Measurements from ENCODE around the gene H1-8.
"Not testable (repeated sequence)": the region's sequence is repeated elsewhere in the genome, so short reads cannot be mapped to it uniquely, and the experiment has no call there.

Gene H1-8

DNA sequence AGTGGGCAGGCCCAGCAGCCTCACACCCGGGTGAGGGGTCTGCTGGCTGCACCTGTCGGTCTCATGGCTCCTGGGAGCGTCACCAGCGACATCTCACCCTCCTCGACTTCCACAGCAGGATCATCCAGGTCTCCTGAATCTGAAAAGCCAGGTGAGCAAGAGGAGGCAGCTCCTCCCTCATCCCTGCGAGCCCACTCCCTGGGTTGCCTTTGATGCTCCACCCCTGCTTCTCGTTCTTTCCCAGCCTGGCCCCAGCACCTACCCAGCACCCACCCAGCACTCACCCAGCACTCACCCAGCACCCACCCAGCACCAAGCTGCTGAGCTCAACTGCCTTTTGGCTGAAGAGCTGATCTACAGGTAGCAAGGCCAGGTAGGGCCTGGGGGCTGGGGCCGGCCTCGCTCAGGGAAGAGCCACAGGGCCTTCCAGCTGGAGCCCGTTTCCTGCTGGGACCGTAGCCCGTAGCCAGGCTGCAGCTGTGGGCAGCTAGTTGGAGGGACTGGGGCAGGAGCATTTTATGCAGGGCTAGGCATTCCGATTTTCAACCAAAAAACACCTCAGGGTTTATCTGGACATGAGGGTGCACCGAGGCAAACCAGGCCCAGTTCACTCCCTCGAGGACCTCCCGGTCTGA is at the start of gene H1-8:
TSS of gene H1-8 (plus strand) at position 20 of the 635 bp plus-strand sequence. CDS start at position 64, 44 bp downstream.
- no peak for DNase-seq

DNA sequence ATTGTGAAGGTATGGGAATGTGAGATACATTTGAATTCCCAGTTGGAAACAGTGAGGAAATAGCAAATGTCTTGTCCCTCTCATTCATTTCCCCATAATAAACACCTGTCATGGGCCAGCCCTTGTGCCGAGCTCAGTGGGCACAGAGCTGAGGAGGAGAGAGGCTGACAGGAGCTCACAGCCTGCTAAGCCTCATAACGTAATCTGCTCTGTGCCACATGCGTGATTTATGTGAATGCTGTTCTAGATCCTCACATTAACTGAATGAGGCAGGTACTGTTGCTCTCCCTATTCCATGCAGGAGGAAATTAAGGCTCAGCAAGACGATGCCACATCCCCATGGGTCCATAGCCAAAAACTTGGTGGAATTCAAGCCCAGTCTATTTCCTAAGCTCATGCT is 49.8 kb upstream of the H1-8 start:
- no peak for DNase-seq

GRCh38 chr3:129494499-129494898 is 48.5 kb upstream of the H1-8 start:
- not testable (repeated sequence) for DNase-seq

DNA sequence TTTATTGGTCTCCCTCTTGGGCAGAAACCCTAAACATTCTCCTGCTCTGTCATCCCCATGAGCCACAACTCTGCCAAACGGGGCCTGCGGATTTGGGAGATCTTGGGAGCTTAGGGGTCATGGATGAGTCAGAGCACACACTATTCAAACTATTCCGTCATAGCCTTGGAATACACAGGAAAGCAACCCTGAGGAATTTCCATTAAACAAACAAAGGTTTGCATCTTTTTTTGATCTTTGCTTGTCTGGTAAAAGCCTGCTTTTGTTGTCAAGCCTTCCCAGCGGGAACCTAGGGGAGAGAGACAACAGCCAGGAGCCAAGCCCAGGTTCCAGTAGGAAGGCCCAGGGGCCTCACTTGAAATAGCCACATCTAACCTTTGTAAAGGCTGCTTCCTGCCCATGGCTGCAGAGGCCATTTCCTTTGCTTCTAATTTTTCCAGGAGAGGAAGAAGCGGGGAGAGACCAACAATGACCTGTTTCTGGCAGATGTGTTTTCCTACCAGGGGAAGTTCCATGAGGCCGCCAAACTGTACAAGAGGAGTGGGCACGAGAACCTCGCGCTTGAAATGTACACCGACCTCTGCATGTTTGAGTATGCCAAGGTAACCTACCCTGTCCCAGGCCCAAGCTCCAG is 47.9 kb upstream of the H1-8 start:
- not testable (repeated sequence) for DNase-seq

DNA sequence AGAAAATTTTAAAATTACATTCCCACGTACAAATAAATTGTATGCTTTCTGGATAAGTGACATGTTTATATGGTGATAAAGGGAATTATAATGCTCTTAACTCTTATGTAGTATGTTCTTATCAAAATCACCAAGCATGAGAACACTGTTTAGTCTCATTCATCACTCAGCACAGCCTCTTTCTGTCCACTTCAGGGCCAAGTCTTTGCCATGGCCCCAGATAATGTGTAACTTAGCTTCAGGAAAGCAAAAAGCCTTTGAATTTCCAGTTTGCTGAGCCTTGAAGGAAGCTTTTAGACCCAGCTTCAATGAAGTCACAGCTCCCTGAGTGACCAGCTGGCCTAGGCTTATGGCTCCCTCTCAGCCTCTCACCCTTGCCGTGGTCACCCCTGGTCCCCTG is 45.1 kb upstream of the H1-8 start:
- not testable (repeated sequence) for DNase-seq

DNA sequence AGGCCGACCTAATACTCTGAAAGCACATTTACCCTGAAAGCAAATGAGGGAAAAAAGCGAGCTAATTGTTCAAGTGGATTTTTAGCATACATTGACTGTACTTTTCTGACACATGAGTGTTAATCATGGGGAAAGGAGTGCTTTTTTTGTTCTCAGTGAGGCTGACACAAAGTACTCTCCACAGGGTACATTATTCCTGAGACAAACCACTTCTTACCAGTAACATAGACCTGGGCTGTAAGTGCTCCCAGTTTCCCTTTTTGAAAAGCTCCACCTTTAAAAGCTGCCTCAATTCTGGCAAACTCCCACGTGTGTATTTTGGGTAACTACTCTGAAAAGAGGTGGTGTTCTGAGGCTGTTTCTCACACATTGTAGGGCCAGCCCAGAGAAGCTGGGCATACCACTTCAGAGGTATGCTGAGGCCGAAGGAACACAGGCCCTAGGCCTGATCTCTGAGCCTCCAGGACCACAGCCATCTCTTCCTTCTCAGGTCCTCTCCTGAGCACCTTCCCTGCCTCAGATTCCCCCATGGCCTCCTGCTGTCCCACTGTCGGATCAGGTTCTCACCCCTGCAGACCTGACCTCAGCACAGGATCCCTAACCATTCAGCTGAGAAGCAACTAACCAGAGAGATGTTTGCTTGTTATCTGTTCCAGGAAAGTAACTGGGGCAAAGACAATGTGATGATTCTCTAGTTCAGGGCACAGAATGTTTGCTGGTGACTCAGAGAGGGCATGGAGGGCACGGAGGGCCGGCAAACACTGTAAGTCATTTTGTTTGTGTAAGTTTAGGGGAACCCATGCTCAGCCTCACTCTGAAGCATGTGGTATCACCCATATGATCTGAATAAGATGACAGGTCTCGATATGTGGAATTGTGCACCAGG is 44.1 kb upstream of the H1-8 start:
- DNase-seq, result not testable (repeated sequence)

DNA sequence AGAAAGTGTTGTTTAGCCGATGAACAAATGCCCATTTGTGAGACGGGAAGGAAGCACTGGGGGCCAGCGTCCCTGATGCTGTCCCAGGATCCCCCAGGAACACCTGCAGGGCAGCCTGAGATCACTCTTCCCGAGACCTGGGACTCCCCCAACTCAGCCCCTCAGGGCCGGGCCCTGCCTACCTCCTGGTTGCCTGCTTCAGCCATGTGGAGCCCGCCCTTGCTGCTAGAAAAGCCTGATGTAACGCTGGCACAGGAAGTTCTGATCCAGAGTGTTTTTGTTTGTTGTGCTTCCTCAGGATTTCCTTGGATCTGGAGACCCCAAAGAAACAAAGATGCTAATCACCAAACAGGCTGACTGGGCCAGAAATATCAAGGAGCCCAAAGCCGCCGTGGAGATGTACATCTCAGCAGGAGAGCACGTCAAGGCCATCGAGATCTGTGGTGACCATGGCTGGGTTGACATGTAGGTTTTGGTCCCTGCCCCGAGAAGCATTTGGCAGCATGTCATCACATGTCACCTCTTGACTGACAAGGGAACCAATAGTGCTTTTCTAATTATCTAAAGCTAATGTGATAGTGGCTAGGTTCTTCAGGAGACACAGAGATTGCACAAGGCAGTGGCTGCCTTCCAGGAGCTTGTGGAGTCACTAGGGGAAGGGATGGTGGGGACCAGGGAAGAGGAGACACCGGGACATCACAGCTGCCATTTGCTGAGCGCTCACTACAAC is 43.2 kb upstream of the H1-8 start:
- not testable (repeated sequence) for DNase-seq

DNA sequence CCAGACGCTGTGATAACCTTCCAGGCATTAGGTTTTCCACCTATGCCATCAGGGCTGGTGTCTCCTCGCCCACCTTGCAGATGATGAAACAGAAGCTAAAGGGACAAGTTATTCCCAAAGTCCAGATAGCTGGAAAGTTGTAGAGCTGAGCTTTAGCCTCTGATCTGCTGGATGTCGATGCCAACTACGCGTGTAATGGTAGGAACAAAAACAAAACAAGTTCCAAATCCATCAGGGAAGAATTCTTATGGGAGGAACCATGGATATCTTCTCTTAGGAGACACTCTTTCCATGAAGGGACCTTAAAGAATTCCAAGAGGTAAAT is 42.7 kb upstream of the H1-8 start:
- DNase-seq, result no peak

DNA sequence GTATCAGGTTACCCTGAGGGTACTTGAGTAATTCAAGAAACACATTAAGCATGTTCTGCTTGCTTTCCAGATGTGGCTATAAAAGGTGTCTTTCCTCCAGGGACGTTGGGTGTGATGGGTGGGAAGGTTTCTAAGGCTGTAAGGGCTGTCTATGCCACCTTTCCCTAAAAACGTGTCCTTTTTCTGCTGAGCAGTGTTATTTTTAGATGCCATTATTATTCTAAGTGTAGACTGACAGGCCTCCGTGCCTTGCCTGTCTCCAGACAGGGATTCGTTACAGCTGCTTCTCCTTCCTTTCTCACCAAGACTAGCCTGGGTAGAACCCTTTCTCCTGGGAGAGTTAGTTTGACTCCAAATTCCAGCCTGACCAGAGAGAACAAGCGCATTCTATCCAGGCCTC is 41.3 kb upstream of the H1-8 start:
- DNase-seq, result no peak

DNA sequence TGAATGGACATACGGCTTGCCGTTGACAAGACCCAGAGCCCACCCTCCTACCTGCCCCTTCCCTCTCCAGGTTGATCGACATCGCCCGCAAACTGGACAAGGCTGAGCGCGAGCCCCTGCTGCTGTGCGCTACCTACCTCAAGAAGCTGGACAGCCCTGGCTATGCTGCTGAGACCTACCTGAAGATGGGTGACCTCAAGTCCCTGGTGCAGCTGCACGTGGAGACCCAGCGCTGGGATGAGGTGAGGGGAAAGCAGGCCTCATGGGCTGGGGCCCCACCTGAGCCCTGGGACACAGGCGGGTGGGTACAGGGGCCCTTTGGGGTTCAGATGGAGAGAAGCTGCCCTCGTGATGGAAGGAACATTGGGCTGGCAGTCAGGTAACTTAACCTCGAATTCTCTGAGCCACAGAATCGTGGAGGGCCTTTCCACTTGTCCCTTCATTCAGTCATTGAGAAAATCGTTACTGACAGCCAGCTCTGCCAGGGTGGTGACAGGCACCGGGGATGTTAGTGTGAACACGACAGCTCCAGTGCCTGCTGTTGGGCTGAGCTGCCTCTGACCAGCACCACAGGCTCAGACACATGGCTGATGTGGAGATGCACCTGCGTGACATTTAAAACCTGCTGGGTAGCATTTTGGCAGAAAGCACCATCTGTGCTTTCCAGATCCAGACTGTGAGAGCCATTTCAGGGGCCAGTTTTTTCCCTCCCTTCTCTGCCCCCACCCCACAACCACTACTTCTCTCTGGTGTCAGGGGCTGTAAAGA is 40.1 kb upstream of the H1-8 start:
- DNase-seq, result no peak

- DNase-seq, result no peak
Measured at GRCh38 chr3:129503471-129504291, 39.3 kb upstream of the H1-8 start.

DNA sequence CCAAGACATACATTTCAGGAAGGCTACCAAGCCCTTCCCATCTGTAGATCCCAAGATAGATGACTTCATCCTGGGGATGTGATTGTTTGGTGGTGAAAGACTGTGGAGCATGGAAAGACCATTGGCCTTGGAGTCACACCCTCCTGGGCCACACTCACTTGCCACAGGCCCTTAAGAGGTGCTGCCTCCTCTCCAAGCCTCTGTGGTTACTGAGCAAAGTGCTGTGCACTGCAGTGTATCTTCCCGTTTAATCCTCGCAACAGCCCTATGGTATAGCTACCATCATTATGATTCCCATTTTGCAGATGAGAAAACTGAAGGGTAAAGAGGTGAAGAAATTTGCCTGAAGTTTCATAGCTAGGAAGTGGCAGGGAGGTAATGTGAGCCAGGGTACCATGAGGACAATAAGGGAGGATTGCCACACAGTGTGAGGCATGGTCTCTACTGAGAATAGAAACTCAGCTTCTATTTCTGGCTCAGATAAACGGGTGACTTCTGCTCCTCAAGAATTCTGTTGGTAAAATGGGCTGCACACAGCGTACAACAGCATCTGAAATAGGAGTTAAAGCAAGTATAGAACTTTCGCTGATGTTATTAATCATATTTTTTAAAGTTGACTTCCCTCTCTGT is 38.4 kb upstream of the H1-8 start:
- no peak for DNase-seq

DNA sequence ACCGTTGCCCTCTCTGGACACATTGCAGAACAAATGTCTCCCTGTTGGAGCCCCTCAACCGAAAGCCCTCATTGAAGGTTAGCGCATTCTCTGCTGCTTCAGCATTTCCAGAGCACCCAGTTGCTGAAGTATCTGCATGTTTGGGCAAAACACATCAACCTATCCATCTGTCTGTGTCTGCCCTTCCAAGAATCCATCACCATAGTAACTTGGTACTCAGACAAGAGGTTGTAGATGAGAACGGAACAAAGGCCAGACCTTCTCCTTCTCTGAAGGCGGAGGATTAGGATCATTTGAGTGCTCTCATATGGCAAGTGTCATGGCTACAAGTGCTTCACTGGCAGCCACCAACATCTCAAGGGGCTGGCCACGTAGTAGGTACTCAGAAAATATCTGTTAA is 37.6 kb upstream of the H1-8 start:
- no peak for DNase-seq

DNA sequence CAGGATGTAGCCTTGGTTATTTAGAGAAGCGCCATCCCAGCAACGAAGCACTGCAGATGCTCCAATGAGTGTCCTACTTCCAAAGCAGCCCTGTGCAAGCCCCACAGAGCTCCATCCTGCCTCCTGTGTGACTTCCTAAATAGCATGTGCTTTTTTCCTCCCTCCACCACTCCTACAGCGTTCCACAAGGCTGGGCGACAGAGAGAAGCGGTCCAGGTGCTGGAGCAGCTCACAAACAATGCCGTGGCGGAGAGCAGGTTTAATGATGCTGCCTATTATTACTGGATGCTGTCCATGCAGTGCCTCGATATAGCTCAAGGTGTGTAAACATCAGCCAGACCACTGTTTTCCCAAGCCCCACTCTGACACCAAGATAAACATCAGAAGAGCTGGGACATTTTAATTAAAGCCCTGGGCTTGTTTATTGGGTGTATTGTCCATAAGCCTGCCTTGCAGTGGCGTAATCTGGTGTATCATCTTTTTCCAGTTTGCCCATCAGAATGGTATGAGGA is 36.7 kb upstream of the H1-8 start:
- DNase-seq, result no peak

GRCh38 chr3:129507181-129507831 is 35.7 kb upstream of the H1-8 start:
- no peak for DNase-seq

DNA sequence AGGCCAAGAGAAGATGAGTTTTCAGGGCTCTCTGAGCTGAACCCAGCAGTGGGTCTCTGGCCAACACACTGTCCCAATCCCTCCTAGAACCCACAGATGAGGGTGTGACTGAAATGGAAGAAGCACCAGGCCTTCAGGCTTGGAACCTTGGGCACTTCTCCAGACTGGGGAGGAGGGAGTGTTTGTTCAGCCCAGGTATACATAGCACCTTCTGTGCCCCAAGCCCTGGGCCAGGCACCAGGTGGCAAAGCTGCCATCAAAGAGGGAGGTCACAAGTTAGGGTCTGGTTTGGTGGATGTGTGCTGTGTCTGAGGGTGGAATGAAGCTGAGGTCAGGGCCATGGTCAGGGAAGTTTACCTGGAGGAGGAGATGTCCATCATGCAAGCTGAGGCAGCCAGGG is 30.4 kb upstream of the H1-8 start:
- no peak for DNase-seq

GRCh38 chr3:129513705-129514104 is 29.3 kb upstream of the H1-8 start:
- no peak for DNase-seq

GRCh38 chr3:129514110-129514509 is 28.9 kb upstream of the H1-8 start:
- no peak for DNase-seq

- DNase-seq, result no peak
Measured at GRCh38 chr3:129514563-129514962, 28.4 kb upstream of the H1-8 start.

DNA sequence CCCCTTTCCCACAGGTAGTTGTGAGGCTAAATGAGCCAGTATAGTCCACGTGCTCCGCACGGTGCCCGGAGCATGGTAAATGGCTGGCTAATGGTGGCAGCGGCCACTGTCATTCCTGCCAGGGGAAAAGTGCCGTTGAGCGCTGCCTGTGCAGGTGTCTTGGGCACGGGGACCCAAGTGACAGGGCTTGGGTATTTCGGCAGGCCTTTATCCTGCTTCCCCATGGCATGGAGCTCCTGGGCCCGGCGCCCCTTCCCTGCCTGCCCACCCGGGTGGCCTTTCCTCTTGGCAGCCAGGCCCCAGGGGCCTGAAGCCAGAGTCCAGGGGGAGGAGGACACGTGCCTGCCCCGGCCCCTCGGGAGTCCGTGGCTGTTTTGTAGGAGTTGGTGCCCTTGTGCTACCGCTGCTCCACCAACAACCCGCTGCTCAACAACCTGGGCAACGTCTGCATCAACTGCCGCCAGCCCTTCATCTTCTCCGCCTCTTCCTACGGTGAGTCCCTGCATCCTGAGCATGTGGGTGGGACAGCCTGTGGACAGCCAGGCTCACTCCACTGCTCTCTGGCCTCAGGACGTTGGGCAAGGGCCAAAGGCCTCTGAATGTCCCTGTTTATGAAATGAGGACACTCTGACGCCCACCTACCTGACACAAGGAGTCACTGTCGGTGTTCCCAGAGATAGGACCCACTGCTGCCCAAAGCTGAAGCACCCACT is 27.7 kb upstream of the H1-8 start:
- not testable (repeated sequence) for DNase-seq

Data from suppressor macrophage treated with lipopolysaccharide for 4 hours (primary cell).